HG02642 (cell line): ENCODE results near the gene BBX.
"Not testable (repeated sequence)": the region's sequence is repeated elsewhere in the genome, so short reads cannot be mapped to it uniquely, and the experiment has no call there.

Experiments
- ATAC-seq: cut with Tn5 transposase; IDR thresholded peaks from one replicate; pipeline ENCODE4 v1.9.1; 2021; ENCODE audit warnings: mild to moderate bottlenecking; ENCODE audit not compliant: unreplicated experiment, poor library complexity

BBX gene

DNA sequence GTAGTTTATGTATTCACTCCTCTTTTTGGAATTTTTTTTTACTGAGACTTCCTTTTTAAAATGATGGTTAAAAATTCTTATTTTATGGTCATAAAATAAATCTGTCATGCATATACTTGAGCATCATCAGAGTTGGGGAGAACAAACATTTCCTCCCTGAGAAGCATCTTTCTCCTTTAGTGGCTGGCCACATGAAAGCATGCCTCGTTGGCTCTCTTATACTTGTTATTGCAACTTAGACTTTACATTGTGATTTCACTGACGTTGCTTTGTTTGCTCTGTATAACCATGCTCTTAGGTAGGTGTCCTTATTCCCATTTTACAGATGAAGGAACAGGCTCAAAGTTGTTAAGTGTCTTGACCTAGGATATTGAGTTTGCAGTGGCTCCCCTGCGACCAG, 18.1 kb downstream of the BBX start:
- ATAC-seq = no peak

DNA sequence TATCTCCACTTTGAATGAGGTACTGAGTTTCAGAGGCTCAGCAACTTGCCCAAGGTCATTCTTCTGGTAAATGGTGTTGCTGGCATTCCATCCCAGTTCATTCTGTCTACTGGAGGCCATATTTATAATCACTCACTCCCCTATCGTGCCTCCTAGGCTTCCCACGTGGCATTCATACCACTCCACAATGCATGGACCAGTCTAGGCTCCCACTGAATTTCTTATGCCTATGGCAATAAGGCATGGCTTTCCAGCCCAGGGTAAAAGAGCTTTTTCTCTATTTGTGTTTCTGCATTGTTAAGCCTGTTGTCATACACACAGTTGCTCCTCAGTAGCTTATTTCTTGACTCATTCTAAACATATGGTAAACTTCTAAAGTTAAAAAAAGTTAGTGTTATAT, 19.9 kb downstream of the BBX start:
- no peak for ATAC-seq

DNA sequence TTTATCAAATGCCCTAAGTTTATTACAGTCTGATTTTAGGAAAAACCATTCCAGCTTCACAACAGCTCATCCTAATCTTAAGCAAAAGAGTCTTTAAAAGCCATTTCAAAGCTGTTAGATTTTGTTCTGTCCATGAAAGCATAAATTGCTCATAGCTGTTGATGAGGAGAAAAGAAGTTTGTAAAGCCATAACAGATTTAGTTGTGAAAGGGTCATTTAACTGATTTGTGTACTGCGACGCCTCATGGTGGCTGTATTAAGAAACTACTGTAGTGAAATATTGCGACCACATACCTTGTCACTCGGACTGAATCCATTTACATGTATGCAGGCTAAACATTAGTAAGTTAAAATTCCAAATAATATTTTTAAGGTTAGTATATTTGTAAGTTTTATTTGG, 20.9 kb downstream of the BBX start:
- no peak for ATAC-seq

DNA sequence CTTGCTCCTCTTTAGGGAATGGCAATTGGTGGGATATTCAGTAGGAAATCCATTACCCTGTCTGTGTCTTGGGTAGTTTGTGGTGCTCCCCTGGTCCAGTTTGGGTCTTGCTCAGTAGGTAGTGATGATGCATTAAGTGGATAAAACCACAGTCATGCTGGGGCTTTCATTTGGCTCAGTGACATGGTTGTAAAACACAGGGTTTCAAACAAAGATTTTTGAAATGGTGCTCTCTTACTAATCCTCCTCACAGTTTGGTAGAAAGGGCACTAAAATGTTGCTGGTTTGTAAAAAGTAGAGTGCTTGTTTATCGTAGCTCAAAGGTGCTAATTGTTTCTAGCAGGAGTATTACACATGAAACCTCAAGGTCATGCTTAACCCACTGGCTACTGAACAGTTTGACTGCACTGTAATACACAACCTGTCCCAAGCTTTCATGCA, 22.9 kb downstream of the BBX start:
- no peak for ATAC-seq

DNA sequence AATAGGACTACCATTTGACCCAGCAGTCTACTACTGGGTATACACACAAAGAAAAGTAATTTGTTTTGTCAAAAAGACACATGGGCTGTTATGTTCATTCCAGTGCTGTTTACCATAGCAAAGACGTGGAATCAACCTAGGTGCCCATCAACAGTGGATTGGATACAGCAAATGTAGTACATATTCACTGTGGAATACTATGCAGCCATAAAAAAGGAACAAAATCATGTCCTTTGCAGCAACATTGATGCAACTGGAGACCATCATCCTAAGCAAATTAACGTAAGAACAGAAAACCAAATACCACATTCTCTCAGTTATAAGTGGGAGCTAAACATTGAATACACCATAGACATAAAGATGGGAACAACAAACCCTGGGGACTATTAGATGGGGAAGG, 25.8 kb downstream of the BBX start:
- ATAC-seq = no peak

DNA sequence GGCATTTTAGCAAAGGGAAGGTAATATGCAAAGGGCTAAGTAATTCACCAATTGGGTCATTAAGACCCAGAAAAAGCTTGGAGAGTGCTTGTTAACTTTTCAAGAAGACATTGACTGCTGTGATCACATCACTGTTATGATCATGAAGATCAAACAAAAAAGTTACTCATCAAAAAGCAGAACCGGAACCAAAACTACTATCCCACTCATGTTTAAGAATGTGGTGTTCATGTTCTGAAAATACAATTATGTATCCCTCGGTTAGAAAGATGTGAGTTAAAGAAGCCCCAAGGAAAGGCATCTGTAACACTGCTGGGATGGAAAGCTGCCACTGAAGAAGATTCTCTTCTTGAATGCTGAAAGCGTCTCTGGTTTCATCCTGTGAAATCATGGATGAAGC, 32.6 kb downstream of the BBX start:
- no peak for ATAC-seq

DNA sequence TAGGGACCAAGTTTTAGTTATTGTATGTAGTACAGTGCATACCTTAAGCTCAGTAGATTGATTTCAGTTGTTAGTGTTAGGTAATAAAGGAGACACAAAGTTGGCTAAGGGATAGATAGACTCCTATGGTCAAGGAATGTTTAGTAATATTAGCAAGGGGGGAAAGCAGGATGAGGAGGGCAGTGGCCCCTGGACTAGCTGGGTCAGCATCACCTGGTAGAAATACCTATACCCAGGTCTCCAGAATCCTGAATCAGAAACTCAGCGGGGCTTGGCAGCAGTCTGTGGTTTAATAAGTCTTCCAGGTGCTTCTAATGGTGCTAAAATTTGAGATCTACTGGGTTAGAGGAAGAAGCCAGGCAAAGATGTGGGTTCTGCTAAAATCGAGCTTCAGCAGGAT, 35.0 kb downstream of the BBX start:
- no peak for ATAC-seq

DNA sequence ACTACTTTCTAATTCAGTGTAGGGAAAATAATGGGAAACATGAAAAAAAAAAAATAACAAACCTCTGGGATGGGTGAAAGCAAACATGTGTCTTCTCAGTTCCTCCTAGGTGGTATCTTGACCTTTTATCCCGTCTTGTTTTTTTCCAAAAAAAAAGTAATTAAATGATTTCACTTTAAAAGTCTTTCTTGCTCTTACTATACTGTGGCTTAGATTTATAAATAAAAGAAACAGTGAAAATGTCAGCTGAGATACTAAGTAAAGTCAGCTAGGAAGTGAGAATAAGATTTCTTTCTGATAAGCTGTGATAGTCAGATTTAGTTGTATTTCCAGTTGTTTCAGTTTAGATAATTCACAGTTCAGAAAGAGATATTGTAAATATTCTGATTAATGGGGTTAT, 37.4 kb downstream of the BBX start:
- no peak for ATAC-seq

DNA sequence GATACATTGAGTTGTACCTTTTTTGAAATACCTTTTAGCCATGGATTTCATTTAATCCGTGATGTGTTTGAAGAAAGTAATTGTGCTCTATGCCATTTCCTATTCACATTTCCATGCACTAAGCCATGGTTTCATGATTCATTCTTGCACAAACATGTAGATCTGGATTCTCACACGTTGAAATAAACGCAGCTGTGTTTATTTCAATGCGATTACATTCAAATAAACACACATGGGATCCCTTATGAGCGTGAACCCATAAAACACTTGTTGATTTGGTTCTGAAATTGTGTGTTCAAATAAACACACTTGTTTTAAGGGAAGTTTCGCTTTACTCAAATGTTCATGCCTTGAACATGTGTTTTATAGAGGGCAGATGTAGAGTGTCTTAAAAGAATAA, 39.2 kb downstream of the BBX start:
- ATAC-seq = no peak

DNA sequence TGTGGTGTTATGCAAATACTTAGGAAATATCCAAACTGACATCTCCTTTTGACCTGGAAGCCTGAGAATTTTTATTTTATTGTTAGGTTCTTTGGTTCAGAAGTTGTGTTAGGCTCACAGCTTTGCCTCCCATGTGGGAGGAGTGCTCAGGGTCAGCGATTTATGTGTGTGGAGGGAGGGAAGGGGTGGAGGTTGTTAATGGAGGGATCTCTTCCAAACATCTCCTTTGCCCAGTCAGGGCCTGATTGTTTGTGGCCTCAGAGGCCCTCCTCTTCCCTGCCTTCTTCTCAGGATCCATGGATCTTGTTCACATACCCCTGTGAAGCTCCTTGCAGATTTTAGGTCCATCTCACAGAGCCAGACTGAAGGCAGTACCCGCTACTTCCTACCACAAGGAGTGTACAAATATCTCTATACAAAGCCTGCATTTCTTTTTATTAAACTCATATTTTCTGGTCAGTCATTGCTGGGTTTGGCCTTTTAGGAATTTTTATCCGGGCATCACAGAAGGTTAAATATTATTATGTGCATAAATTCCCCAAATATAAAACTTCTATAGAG, 40.3 kb downstream of the BBX start:
- ATAC-seq = no peak

DNA sequence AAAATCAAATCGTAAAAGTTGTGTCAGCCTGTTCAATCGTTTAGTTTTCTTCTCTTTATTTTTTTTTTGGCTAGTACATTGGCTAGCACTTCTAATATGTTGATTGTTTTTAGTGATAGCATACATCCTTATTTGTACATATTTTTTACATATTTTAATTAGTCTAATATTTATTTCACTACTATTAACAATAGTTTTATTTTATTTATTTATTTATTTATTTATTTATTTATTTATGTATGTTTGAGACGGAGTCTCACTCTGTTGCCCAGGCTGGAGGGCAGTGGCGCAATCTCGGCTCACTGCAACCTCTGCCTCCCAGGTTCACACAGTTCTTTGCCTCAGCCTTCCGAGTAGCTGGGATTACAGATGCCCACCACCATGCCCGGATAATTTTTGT, 42.5 kb downstream of the BBX start:
- not testable (repeated sequence) for ATAC-seq

DNA sequence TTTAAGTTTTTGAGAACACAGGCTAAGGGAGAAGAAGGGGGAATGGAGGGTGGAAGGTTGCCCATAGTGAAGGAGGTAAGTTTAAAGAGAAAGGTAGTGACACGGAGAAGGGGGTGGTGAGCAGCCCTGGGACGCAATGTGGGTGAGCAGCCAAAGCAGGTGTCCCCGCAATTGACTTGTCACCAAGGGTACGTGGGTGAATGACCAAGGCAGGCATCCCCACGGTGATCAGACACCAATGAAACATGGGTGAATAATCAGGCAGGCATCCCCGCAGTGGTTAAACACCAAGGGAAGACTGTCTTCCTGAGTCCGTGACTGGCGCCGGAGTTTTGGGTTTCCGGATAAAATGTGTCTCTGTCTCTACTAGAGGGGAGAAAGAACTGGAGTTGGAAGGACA, 48.3 kb downstream of the BBX start:
- ATAC-seq = not testable (repeated sequence)

DNA sequence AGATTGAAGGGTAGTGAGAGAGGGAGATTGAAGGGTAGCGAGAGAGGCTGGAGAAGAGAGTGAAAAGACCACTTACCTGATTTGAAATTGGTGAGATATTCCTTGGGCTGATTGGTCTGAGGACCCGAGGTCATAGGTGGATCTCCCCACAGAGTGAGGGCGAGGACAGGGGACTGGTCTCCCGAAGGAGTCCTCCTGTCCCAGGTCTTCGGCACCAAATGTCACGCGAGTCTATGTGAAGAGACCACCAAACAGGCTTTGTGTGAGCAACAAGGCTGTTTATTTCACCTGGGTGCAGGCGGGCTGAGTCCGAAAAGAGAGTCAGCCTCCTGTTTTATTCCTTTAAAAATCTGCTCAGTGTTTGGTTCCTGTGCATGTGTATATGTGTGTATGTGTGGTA, 48.7 kb downstream of the BBX start:
- ATAC-seq = not testable (repeated sequence)

DNA sequence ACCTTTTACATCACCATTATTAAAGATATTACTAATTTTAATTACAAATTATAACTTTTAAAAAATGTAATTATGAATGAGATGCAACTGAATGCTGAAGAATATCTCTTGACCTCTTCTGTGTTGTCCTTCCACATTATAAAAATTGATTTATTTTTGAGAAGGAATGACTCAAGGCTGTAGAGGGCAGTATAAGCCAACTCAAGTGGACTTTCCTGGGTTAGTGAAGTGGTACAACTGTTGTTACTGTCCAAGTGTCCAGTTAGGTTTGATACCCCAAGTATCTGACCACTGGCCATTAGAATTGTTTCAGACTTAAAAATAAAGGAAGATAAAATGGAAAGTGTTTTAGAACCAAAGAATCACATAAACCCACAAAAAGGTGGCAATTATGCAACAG, 51.9 kb downstream of the BBX start:
- peak; percentile 70 for ATAC-seq

DNA sequence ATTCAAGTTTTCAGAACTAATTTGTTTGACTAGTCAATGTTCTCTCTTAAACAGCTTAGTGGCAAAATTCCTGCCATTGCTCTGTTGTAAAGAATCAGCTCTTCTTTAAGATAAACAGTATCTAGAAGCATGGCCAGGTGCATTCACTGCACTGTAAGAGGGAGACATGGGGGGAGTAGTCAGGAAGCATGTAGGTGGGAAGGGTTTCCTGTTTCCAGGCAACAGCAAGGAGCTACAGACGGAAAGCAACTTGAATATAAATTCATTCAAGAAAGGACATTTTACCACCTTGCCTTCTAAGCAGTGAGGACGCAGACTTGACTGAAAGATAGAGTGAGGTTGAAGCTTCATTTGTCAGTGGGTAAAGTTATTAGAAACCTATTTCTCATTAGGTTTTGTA, 55.3 kb downstream of the BBX start:
- ATAC-seq = no peak

DNA sequence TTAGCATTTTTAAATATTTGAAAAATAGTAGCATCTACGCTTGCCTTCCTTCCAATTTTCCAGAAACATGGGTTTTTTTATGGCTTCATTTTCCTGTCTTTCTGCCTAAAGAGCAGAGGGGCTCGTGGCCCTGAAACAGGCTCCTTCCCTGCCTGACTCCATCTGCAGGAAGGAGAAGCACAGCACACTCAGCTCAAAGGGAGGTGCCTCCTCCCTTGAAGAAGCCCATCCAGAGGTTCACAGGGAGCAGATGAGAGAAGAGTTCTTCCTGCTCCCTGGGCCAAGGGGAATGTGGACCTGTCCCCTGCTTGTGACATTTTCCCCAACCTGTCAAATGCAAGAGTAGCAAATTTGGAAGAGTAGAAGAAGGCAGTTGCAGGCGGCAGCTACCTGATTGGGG, 55.8 kb downstream of the BBX start:
- no peak for ATAC-seq

DNA sequence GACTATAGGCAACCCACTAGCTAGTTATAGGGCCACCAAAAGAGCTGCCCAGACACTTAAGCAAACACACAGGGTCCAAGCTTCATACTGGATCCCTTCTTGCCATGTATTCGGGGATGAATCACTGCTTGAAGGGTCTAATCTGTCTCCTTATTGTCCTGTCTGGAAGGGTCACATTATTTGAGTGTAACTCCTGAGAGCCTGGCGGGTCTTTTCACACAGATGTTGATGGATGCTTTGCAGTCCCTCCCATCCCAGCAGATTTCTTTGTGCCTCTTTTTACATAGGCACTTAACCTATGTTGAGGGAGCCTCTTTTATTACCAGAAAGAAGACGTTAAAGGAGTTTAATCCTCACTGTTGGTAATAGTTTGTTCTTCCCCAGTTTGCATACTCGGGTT, 56.6 kb downstream of the BBX start:
- no peak for ATAC-seq

DNA sequence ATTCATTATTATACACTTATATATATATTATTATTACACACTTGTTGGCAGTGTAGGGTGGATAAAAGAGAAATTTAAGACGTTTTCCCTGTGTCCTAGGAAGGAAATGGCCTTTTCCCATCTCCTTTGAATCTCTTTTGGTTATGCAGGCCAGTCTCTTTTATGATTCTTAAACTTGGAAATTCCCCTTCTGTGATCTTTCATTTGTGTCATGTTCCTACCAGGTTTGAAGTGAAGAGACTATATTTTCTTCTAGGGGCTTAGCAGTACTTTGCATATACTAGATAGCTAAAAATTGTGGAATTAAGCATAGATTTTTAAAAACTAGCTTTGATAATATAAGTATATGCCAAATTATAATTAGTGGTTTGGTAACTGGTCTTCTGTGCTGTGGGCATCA, 58.5 kb downstream of the BBX start:
- ATAC-seq = no peak

DNA sequence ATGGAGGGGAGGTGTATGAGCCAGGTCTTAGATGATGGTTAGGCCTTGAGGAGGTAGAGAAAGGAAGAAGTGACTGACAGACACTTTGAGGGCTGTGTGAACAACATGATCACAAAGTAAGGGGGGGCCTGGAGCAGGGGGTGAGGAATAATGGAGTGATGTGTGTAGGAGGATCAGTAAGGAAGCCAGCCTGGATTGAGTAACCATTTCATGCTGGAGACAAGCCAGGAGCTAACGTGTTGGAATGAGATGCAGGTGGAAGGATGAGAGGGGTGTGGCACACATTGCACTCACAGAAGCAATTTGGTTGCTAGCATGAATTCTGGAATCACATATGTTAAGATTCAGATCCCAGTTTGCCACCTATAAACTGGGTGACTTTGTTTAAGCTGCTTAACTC, 65.5 kb downstream of the BBX start:
- ATAC-seq = no peak

DNA sequence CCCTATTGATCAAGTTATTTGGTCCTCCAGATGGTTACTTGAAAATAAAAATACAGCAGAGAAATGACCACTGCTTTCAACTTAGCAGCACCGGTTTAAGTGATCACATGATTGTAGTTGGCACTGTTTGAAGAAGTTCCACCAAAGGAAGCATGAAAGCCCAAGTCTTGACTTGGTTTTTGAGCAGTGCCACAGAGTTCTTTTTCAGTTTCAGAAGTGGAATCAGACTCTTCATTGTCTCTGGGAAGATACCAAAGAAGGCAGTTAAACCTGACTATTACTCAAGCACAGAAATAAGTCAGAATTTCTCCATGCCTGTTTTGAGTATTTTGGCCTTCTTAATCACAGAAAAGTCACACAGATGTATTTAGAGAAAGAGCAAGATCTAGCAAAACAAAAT, 66.7 kb downstream of the BBX start:
- ATAC-seq = peak; percentile 83

DNA sequence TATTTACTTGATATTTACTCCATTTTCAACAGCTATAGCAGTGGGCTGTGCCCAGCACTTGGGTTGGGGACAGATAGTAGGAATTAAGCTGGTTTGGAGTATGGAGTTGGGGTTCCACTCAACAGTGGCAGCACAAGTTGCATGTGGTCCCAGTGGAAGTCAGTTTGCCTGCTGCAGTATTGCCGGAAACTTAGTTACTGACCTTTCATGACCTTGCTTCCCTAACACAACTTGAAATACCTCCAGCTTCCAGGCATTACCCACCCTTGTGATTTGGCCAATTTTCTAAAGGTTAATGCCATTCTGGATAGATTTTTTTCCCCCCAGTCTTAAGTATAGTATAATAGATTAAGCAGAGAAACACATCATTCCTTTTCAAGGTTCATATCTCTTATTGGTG, 68.0 kb downstream of the BBX start:
- no peak for ATAC-seq

DNA sequence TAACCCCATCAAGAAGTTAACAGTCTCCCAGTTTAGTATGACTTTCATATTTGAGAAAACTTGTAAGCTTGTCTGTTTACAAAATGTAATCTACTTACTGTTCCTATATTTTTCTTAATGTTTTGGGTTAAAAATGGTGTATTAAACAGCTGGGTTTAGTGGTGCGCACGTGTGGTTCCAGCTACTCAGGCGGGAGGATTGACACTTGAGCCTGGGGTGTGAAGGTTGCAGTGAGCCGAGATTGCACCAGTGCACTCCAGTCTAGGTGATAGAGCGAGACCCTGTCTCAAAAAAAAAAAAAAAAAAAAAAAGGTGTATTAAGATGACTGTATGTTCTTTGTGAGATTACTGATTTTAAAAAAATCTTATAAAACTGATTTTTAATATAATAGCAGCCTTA, 69.3 kb downstream of the BBX start:
- ATAC-seq = no peak

DNA sequence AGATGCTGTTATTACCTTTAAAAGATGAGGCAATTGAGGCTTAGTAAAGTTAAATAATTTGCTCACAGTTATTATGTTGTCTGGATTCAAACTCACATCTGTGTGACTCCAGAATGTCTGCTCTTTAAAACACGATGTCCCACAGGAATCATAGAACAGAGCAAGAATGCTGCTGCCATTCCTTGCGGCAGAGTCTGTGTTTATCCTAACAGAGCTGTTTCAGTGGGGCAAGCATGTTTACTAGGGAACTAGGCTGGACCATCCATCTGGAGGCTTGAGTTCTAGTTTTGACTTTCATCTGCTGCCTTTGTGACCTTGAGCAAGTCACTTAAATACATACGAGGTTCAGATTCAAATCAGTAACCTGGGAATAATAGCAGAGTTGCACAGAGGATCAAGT, 72.1 kb downstream of the BBX start:
- no peak for ATAC-seq
